ENCODE results near the gene SPATA31D1.

Gene SPATA31D1

DNA sequence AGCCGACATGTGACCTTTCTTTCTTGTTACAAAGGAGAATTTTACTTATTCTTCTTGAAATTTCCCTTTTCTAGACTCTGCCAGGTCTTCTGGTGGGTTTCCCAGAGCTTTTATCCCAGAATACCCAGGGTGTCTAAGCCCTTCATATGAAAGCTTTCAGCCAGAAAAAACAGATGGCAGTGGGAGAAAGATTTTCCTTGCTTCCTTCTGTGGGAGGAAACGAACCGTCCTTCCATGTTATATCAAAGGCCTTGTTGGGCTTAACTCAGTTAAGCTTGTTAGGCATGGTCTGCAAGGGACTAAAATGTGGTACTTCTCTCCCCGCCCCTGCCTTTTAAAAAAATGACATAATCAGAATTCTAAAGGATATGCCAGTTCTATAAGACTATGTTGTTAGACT is 47.5 kb downstream of the SPATA31D1 start:
- in situ Hi-C loops (cut with MboI; ENCODE audit: low pct_unique_long_range_greater_than_20kb, low sequenced_read_pairs, unreplicated experiment), result no loop called here
- no peak for DNase-seq (ENCODE audit: low spot score)
- TF ChIP-seq, protein P1, sequence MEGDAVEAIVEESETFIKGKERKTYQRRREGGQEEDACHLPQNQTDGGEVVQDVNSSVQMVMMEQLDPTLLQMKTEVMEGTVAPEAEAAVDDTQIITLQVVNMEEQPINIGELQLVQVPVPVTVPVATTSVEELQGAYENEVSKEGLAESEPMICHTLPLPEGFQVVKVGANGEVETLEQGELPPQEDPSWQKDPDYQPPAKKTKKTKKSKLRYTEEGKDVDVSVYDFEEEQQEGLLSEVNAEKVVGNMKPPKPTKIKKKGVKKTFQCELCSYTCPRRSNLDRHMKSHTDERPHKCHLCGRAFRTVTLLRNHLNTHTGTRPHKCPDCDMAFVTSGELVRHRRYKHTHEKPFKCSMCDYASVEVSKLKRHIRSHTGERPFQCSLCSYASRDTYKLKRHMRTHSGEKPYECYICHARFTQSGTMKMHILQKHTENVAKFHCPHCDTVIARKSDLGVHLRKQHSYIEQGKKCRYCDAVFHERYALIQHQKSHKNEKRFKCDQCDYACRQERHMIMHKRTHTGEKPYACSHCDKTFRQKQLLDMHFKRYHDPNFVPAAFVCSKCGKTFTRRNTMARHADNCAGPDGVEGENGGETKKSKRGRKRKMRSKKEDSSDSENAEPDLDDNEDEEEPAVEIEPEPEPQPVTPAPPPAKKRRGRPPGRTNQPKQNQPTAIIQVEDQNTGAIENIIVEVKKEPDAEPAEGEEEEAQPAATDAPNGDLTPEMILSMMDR (IDR thresholded peaks at IDR 0.05; ENCODE audit: extremely low read depth, insufficient read depth, missing control alignments), result no peak

DNA sequence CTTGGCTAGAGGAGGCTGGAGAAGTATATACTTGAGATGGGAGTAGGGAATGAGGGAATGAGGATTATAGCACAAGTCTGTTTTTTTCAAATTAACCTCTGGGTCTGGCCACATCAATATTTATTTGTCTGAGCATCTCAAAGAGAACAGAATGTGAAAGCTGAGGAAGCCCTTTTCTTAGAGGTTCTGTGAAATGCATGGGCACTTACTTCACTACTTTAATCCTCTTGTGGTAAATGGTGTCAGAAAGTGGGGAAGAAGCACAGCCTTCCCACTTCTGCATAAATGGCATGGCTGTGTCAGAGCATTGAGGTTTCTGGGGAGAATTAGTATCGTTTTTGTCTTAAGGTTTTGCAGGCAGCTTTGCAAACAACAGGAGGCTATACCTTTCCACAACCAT is 48.6 kb downstream of the SPATA31D1 start:
- no peak for DNase-seq (ENCODE audit: low spot score)
- TF ChIP-seq, protein P1 (IDR thresholded peaks at IDR 0.05; ENCODE audit: extremely low read depth, insufficient read depth, missing control alignments), result no peak
- in situ Hi-C loops (cut with MboI; ENCODE audit: low pct_unique_long_range_greater_than_20kb, low sequenced_read_pairs, unreplicated experiment), result no loop called here

DNA sequence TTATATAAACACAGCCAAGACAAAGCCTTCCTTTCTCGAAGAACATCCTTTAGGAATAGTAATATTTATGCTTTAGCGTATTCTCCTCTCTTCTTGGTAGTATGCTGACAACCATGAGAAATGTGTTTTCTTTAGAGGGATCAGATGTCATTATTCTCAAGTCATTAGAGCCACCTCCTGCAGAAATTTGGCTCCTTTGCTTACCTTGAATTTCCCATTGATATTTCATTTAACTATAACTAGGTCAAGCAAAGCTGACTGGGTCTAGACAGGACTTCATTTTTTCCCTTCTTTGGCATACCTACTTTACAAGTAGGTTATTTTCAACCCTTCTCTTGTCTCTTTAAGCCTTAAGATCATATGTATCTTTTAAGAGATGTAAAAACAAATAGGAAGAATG is 50.3 kb downstream of the SPATA31D1 start:
- in situ Hi-C loops (cut with MboI; ENCODE audit: low pct_unique_long_range_greater_than_20kb, low sequenced_read_pairs, unreplicated experiment), result no loop called here
- TF ChIP-seq, protein P1 (IDR thresholded peaks at IDR 0.05; ENCODE audit: extremely low read depth, insufficient read depth, missing control alignments), result no peak
- no peak for DNase-seq (ENCODE audit: low spot score)
